ENCODE results near the gene SATL1.
"Not testable (repeated sequence)": the region's sequence is repeated elsewhere in the genome, so short reads cannot be mapped to it uniquely, and the experiment has no call there.

The SATL1 gene, protein sequence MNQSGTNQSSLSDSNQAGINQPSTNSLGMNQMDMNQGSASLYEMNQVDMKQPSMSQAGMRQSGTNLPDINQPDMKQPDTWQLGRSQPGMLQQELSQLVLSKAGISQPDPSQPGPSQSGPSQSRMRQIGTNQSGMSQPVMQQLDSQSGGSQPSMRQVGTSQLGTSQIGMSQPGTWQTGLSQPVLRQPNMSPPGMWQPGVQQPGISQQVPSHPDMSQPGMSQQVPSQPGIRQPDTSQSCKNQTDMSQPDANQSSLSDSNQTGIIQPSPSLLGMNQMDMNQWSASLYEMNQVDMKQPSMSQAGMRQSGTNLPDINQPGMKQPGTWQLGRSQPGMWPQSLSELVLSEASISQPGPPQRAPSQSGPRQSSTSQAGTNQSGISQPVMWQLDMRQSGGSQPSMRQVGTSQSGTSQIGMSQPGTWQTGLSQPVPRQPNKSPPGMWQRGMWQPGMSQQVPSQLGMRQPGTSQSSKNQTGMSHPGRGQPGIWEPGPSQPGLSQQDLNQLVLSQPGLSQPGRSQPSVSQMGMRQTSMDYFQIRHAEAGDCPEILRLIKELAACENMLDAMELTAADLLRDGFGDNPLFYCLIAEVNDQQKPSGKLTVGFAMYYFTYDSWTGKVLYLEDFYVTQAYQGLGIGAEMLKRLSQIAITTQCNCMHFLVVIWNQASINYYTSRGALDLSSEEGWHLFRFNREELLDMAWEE

DNA sequence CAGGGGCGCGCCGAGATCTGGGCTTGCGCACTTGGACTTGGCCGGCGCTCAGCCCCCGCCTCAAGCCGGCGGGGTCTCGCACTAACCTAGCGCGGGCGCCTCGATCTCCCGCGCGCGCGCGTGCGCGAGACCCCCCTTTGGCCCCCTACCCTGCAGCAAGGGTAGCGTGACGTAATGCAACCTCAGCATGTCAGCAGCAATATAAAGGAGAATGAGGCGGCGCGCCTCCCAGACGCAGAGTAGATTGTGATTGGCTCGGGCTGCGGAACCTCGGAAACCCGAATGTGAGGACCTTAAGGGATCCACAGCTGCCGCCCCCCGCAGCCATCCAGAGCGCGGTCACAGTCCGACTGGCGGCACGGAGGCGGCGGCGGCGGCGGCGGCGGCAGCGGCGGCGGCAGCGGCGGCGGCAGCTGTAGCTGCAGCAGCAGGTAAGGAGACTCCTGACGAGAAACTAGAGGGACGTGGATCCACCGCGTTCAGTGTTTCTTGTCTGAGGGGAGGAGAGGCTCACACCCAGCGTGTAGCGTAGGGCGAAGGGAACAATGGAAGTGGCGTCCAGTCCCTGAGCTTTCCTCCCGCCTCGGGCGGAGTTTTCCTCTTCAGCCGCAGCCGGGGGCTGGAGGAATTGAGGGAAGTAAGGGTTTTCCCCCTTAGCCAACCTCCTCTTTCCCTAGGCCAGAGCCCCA lies at the start of gene SATL1, which contains the start of gene ZNF711:
Gene SATL1 (minus strand): TSS at position 19 of the 689 bp plus-strand sequence. CDS start 134,811 bp downstream, outside the sequence.
Gene ZNF711 (plus strand): TSS at position 231 of the 689 bp plus-strand sequence. CDS start 3,582 bp downstream, outside the sequence.
- peak; percentile 75 for DNase-seq

DNA sequence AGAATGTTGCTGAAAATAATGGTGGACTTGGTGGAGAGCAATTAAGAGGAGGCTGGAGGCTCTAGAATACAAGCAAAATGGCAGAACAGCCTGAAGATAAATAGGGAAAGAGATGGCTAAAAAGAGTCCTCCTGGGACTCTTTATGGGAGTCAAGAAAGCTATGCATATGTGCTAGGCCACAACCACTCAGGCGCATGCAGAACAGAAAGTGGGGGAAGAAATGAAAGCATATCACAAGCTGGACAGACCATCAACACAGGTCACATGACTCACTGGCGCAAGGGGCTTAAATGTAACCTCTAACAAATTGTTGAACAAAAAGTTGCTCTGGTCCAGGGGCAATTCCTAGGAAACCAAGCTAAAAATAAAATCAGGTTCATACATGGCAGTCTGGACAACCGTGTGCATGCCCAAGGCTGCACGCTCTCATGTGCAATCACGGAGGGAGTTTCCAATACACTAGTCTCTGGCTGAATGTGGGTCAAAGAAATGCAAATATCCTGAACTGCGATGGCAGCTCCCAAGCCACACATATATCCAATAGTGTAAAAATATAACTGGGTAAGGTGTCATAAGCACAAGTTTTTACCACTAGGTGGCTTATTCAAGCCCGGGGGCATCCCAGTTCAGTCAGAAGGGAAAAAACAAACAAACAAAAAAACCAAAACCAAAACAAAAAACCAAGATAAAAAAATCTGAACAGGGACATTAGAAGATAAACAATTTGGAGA lies 45.6 kb upstream of the SATL1 start:
- DNase-seq = no peak

DNA sequence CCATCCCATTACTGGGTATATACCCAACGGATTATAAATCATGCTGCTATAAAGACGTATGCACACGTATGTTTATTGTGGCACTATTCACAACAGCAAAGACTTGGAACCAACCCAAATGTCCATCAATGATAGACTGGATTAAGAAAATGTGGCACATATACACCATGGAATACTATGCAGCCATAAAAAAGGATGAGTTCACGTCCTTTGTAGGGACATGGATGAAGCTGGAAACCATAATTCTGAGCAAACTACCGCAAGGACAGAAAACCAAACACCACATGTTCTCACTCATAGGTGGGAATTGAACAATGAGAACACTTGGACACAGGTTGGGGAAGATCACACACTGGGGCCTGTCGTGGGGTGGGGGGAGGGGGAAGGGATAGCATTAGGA lies 41.7 kb upstream of the SATL1 start:
- DNase-seq = not testable (repeated sequence)

DNA sequence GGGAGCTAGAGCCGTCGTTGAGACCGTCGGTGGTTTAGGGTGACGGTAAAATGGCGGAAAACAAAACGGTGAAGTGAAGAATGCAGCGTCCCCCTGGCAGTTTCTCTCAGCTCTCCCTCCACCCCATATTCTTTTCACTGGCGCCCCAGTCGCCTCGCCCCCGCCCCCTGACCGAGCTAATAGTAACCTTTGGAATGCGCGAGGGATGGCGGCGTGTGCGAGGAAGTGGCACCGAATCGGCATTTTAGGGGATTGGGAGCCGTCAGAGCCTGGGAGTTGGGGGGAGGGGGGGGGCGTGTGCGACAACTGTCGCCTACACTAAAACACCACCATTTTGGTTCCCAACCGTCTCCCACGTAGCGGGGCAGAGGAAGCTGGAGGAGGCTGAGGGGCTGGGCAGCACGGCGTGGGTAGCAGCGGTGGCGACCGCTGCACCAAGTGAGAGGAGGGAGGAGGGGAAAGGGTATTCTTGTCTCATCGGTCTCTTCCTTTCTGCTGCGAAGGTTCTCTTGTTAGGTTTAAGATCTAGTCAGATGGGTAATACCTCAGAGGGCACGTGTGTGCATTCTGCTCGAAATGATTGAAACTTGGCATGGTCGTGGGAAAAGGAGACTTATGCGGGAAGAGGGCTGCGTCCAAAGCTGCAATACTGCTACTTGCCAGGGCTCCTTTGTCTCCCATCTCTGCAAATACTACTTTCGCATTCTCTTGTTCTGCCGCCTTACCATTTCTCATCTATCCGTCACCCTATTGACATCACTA lies 1.1 kb upstream of the SATL1 start:
- DNase-seq = no peak

DNA sequence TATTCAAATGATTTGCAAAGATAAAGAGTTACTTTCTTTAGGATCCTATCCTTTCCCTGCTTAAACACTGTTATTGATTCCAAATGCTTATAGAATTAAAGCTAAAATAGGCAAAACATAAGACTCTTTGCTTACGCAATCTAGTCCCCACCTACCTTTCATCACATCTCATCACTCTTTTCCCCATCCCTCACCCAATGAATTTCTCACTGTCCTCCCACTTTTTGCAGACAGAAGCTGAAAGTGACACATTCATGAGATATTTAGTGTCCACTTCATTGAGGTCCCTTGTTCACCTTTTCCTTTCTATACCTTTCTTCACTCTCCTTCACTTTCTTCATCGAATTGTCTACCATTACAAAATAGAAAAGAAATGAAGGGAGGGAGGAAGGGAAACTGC lies 424 bp downstream of the SATL1 start:
- DNase-seq = no peak

DNA sequence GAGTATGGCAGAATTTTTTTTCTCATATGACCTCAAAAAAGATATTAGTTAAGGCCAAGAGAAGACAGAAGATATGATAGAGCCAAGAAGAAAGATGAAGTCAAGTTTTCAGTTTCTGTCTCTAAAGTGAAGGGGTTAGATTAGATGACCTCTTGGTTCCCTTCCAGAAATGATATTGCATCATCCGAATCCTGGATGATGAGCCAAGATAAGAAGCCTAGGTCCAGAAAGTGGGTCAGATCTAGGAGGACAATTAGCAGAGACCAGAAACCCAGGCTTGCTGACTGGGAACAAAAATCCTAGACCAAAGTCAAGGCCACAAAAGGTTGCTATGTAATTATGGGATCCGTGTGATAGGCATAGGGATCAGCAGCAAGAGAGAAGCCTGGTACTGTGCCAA lies 20.2 kb downstream of the SATL1 start:
- DNase-seq = no peak

DNA sequence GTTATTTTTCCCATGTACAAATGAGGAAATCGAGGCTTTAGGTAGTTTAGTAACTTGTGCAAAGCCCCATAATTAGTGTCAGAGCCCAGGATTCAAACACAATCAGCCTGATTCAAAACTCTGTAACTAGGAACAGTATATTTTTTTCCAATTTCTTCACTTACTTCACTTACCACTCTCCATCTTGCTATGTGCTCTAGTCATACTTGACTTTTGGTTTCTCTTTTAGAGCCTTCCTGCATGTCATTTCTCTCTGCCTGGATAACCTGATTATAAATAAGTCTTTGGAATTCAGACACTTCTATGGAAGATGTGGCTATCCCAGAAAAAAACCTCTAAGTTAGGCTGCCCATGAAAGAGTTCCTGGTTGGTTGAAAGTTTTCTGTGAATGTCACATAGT lies 22.2 kb downstream of the SATL1 start:
- DNase-seq = no peak

DNA sequence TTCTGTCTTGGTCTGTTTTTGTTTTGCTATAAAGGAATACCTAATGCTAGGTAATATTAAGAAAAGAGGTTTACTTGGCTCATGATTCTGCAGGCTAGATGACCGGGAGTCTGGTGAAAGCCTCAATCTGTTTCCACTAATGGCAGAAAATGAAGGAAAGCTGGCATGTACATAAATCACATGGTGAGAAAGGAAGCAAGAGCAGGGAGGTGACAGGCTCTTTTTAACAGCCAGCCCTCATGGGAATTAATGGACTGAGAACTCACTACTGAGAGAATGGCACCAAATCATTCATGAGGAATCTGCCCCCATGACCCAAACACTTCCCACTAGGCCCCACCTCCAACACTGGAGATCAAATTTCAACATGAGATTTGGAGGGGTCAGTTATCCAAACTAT lies 27.6 kb downstream of the SATL1 start:
- no peak for DNase-seq

DNA sequence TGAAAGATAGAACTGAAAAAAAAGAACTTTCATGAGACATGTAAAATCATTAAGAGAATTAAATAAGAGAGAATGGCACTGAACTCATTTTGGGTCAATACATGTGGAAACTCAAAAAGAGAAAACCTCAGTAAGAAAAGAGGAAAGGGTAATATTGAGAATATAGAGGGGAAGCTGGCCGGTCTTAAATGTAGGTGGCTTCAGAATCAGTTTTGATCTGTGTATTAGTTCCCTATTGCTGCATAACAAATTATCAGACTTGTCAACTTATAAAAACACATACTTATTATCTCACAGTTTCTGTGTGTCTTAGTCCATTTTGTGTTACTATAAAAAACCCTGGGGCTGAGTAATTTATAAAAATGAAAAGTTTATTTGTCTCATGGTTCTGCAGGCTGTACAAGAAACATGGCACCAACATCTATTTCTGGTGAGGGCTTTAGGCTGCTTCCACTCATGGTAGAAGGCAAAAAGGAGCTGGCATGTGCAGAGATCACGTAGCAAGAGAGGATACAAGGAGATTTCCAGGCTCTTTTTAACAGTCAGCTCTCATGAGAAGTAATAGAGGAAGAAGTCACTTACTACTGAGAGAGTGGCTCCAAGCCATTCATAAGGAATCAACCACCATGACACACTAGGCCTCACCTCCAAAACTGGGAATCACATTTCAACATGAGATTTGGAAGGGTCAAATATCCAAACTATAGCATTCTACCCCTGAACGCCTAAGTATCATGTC lies 29.6 kb downstream of the SATL1 start:
- no peak for DNase-seq

DNA sequence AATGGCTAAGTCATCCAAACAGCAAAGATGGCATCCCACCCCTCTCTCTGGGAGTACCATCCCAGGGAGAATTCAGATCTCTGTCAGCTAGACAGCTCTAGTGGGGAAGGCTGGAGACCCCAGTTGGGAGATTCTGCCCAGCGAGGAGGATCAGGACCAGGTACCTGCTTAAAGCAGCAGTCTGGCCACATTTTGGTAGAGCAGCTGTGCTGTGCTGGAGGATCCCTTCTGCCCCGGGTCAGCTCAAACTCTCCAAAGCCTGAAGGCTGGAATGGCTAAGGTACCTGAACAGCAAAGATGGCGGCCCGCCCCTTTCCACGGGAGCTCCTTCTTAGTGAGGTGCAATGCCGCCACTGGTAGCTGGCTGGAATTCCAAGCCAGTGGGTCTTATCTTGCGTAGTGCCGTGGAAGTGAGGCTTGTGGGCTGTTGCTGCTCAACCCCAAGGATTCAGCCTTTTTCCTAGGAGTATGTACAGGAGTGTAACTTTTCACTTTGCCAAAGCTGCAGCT lies 40.1 kb downstream of the SATL1 start:
- DNase-seq = no peak

DNA sequence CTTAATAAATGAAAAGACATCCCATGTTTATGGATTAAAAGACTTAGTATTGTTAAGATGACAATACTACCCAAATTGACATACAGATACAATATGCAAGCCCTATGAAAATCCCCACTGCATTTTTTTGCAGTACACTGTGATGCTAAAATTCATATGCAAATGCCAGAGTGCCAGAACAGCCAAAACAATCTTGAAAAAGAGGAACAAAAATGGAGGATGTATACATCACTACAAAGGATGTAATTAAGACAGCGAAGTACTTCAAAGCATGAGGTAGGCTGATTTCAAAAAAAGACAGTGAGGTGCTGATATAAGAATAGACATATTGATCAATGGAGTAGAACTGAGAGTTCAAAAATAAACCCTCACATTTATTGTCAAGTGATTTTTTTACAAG lies 47.3 kb downstream of the SATL1 start:
- no peak for DNase-seq

DNA sequence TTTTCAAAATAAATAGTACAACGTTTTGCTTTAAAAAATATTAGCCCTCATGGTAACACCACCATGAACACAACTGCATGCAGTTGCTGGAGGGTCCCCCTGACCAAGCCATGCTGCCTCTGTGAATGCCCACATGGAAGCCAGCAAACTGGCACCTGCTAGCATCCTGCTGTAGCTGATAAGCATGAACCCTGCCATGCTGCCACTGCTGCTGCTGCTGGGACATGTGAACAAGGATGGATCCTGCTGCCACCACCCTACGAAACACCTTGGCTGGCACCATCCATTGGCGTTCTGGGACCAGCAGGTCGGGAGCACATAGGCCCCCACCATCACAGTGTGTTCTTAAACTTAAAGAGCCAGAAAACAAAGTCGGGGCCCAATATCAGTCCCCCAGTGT lies 83.9 kb downstream of the SATL1 start:
- DNase-seq = no peak

DNA sequence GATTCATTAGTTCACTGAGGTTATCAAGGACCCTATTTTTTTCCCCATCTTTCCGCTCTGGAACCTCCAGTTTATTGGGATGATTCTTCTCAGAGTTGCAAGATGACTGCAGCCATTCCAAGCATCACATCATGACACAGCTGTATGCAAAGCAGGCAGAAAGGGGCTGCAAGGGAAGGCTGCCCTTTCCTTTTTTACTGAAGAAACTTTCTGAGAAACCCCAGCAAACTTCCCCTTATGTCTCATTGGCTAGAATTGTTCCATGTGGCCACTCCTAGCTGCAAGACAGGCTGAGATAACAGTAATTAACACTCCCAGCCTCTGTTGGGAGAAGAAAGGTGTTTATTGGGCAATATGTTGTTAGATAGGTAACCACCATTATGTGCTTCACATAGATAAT lies 102.6 kb downstream of the SATL1 start:
- DNase-seq = no peak

DNA sequence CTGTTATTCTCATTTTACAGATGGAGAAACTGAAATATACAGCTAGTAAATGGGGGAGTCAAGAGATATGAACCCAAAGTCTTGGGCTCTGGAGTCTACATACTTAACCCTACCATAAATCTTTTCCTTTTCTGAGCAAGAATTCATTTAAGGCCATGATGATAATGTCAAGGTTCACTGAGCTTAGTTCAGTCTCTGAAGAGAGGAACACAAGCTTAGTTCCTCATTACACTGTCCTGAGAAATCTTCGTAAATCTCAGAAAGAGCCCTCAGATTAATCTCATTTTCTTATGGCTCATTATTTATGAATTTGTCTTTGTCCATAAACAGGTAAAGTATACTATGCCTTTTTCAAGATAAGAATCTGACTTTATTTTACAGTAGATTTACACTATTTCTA lies 104.2 kb downstream of the SATL1 start:
- DNase-seq = no peak

DNA sequence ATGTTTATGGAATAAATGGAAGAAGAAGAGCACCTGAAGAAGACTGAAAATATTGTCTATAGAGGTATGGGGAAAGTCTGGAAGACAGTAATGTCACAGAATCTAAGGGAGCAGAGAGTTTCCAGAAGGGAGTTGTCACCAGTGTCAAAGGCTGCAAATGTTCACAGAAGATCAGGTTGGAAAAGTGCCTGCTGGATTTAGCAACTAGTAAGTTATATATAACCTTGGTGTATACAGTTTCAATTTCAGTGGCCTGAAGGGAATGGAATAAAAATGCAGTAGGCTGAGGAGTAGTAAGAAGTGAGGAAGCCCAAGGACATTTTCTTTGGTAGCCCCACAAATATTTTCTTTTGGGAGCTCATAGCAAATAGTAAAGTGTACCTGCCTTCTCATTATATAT lies 107.2 kb downstream of the SATL1 start:
- DNase-seq = no peak

DNA sequence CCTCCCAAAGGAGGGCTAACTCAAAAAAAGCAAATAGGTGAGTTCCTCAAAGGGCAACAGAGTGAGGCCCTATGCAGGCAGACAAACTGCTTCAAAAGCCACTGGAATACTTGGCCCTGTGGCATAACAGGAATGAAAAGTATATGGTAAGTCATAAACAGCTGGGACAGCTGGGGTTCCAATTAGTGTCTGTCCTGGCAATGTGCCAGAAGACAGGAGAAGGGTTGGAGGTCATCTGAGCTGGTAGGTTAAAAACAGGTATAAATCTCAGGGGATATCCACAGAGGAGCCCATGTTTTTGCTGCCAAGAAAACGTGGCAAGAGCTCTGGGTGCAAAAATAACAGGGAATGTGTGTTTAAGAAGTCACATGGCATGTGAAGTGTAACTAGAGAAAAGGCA lies 128.3 kb downstream of the SATL1 start:
- no peak for DNase-seq

DNA sequence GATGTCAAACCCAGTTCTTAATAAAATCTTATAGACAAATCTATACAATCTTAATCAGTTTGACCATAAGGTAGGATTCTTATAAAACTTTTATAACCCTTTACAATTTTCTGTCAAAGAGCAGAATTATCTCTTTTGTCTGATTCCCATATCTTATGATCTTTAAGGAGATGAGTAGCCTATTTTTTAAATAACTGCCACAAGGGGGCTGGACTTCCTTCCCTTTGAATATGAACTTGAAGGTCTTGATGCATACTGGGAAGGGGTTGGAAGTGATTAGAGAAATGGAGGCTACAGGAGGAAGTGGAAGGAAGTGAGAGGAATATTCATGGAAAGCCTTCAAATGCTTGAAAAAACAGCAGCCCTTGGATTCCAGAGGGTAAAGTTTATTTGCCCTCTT lies 128.8 kb downstream of the SATL1 start:
- no peak for DNase-seq

DNA sequence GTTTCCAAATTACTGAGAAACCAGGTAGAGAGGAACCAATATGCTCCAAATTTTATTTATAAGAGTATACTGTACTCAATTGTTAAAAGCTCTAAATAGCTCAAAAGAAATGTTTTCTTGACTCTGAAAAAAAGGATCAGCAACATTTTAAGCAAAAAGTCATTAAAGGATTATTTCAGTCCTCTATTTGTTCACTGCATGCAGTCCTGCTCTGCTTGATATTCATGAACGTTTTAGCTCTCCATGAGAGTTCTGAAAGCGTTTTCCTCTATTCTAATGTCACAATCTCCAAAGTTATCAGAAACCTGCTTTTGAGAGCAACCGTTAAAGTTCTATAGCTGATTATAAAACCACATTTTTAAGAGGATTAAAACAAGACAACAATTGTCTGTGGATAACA lies 129.4 kb downstream of the SATL1 start:
- DNase-seq = no peak

DNA sequence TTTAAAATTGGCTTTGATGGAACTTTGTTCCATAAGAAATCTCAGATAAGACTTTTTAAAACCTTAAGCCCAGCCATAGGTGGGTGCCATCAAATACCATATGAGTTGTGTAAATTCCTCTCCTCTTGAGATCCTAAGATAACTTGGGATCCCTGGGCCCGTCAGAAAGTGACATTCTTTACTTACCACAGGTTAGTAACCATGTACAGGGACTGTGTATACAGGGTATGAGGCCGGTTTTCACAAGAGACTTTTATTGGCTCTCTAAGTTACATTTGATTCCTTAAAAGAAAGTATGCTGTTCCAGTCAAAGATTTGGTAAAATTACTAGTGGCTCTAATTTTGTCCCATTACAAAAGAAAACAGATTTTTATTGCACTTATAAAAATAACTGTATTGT lies 129.8 kb downstream of the SATL1 start:
- no peak for DNase-seq

DNA sequence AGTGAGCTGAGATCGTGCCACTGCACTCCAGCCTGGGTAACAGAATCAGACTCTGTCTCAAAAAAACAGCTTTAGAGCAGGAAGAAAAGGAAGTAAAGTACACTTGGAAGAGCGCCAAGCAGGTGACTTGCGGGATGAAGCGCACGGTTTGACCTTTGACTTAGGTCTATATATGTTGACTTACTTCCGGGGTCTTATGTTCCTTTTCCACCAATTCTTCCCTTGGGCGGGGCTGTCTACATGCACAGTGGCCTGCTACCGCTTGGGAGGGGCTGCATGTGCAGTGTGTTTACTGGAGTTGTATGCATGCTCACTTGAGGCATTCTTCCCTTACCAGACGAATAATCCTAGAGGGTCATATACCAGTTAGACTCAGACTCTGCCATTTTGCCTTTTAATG lies 131.3 kb downstream of the SATL1 start:
- DNase-seq = no peak

DNA sequence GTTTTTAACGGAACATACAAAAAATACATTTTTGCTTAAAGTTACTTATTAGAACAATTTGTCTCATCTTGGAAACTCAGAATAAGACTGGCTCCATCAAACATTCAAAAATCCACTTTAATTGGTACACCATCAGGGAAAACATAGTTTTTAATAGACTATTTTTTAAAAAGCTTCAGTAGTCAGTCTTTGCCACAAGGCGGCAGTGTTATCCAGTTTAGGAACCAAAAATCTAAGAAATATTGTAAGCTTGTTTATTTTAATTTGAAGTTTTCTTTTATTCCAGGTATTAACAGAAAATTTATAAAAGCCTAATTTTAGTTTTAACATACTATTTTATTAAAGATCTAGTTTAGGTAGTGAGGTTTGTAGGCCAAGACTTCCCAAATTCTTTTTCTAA lies 132.2 kb downstream of the SATL1 start:
- DNase-seq = no peak

Measured in DMS153 (cell line).